Panc1 (cell line): ENCODE data around the gene TSPAN16. TPM values are rescaled to one million over a fixed set of nuclear protein-coding genes. Genes with fewer than 3 reads are reported as not detected.

Experiments
- ATAC-seq: fragments of 200-7000 bp; cut with Tn5 transposase; 2 replicates; pipeline ENCODE4 v1.9.1; 2020; ENCODE audit warnings: mild to moderate bottlenecking, moderate library complexity
- BruUV-seq: library from RNA; stranded (reverse); fragments of 400-500 nt; replicated peaks from 2 replicates; lab custom pipeline; 2021; lab: Mats Ljungman, UMichigan
- CTCF ChIA-PET: fragments of 300-600 bp; sonication (Branson Sonifier 250); formaldehyde crosslinking; loops from one replicate; lab custom pipeline; 2022; ENCODE audit warnings: antibody characterized with exemption; lab: Charles Lee
- POLR2A ChIA-PET: fragments of 300-600 bp; sonication (Branson Sonifier 250); formaldehyde crosslinking; loops from one replicate; lab custom pipeline; 2022; ENCODE audit warnings: antibody characterized with exemption; lab: Charles Lee
- DNase-seq: peaks from one replicate; pipeline ENCODE4 v3.0.0-alpha.2; 2010; ENCODE audit warnings: low read depth, low spot score
- H3K27ac ChIP-seq: 2 replicates; pipeline ENCODE4 v1.5.1; 2011; ENCODE audit warnings: mild to moderate bottlenecking, low read length, inconsistent platforms
- H3K27me3 ChIP-seq: fragments of 200-500 bp; sonication (Bioruptor generic); 2 replicates; pipeline ENCODE4 v1.6.0; 2014; ENCODE audit warnings: low read length, inconsistent platforms; ENCODE audit not compliant: control insufficient read depth, insufficient read depth
- H3K36me3 ChIP-seq: fragments of 200-500 bp; sonication (Bioruptor generic); 2 replicates; pipeline ENCODE4 v1.5.1; 2014; ENCODE audit warnings: inconsistent platforms, mild to moderate bottlenecking, low read length, moderate library complexity; ENCODE audit not compliant: control insufficient read depth, insufficient read depth
- H3K4me1 ChIP-seq: 2 replicates; pipeline ENCODE4 v1.5.1; 2011; ENCODE audit warnings: inconsistent platforms, mild to moderate bottlenecking, low read length, moderate library complexity; ENCODE audit not compliant: control insufficient read depth, insufficient read depth
- H3K4me3 ChIP-seq, 2 experiments: 2 replicates each; pipeline ENCODE4 v1.5.1; 2011 to 2012; ENCODE audit warnings: low read depth in 2 of 2, low read length in 2 of 2, mild to moderate bottlenecking in 2 of 2, inconsistent platforms in 1 of 2, moderate library complexity in 1 of 2
- H3K9me3 ChIP-seq: fragments of 200-500 bp; sonication (Bioruptor generic); 2 replicates; pipeline ENCODE4 v1.5.1; 2014; ENCODE audit warnings: low read depth, mild to moderate bottlenecking, inconsistent platforms, low read length, moderate library complexity; ENCODE audit not compliant: control insufficient read depth, insufficient read depth
- CTCF ChIP-seq: fragments of 450-650 bp; IDR thresholded peaks from 2 replicates; pipeline ENCODE4 v1.5.1; 2017; ENCODE audit warnings: mild to moderate bottlenecking
- POLR2AphosphoS5 ChIP-seq: IDR thresholded peaks from 2 replicates; pipeline ENCODE4 v1.6.1; 2012; ENCODE audit warnings: mild to moderate bottlenecking, low read depth, low read length, moderate library complexity
- REST ChIP-seq, 2 experiments: IDR thresholded peaks; 2 replicates each; pipeline ENCODE4 v1.6.1; 2011 to 2012; ENCODE audit warnings: low read depth in 2 of 2, control low read depth in 1 of 2, low read length in 1 of 2, mild to moderate bottlenecking in 1 of 2, moderate library complexity in 1 of 2; ENCODE audit not compliant: insufficient read depth in 1 of 2
- SIN3A ChIP-seq: IDR thresholded peaks from 2 replicates; pipeline ENCODE4 v1.6.1; 2012; ENCODE audit warnings: low read depth, mild to moderate bottlenecking, low read length, moderate library complexity, borderline replicate concordance; ENCODE audit not compliant: insufficient read depth
- TCF7L2 ChIP-seq: IDR thresholded peaks from 2 replicates; pipeline ENCODE4 v1.6.1; 2011; ENCODE audit warnings: mild to moderate bottlenecking, low read depth, low read length, inconsistent platforms
- in situ Hi-C: cut with HindIII; loops from 2 replicates; pipeline ENCODE4 v1.10.0; 2016; ENCODE audit warnings: low sequenced_read_pairs, low pct_unique_long_range_greater_than_20kb
- intact Hi-C: fragments of 100-400 bp; cut with micrococcal nuclease; formaldehyde crosslinking; loops from one replicate; pipeline ENCODE4 v1.10.0; 2022; ENCODE audit not compliant: unreplicated experiment
- total RNA-seq: library from RNA; stranded (reverse); gene quantifications from one replicate; pipeline ENCODE4 v1.2.1, GENCODE V29; 2021; ENCODE audit not compliant: unreplicated experiment

TSPAN16 gene
- total RNA-seq, 1 experiment from 2014 or later, result not detected

GRCh38 chr19:11321191-11322126, 25.5 kb downstream of the TSPAN16 start:
- Histone ChIP-seq H3K27me3 (no peaks in the 10 kb centered on the region), H3K27ac (no peak overlapping the region), H3K4me3 (no peak overlapping the region), H3K4me1 (peaks cover 15% of the 10 kb centered on the region), H3K9me3 (no peaks in the 10 kb centered on the region), H3K36me3 (no peaks in the 10 kb centered on the region)
- no peak for DNase-seq
- TF ChIP-seq POLR2AphosphoS5, result 0 out of 2 replicates have a peak, but pooled peaks have one; percentile 3
- TF ChIP-seq TCF7L2, result no peak
- no peak for TF ChIP-seq SIN3A
- TF ChIP-seq CTCF, result no peak
- no peak for TF ChIP-seq REST (IDR thresholded peaks at IDR 0.05; ENCODE audit: insufficient read depth in 1 of 2, low read depth in 2 of 2, low read length in 1 of 2)
- BruUV-seq, result no TSS peak
- ATAC-seq, result no peak
- intact Hi-C loops, result no loop called here
- in situ Hi-C loops, result loop anchor here (25.0 kb wide), 1 partner anchor 241 kb away; the partner anchor contains the start of gene ELOF1
- ChIA-PET POLR2A (no interaction called here), CTCF (interaction anchor here (0.6 kb wide), 1 partner anchor 10 kb away, joined by 12 read pairs; no protein-coding TSS in a partner anchor)

GRCh38 chr19:11322269-11323024, 26.5 kb downstream of the TSPAN16 start:
- Histone ChIP-seq H3K9me3 (no peaks in the 10 kb centered on the region), H3K36me3 (no peaks in the 10 kb centered on the region), H3K27ac (no peak overlapping the region), H3K27me3 (no peaks in the 10 kb centered on the region), H3K4me3 (no peak overlapping the region), H3K4me1 (peaks cover 15% of the 10 kb centered on the region)
- in situ Hi-C loops, result loop anchor here (25.0 kb wide), 1 partner anchor 240 kb away; the partner anchor contains the start of gene ELOF1
- ChIA-PET POLR2A (no interaction called here), CTCF (interaction anchor here (0.6 kb wide), 1 partner anchor 11 kb away, joined by 12 read pairs; no protein-coding TSS in a partner anchor)
- intact Hi-C loops, result no loop called here
- no peak for ATAC-seq
- no TSS peak for BruUV-seq
- TF ChIP-seq POLR2AphosphoS5, result 0 out of 2 replicates have a peak, but pooled peaks have one; percentile 27
- TF ChIP-seq REST (IDR thresholded peaks at IDR 0.05; ENCODE audit: insufficient read depth in 1 of 2, low read depth in 2 of 2, low read length in 1 of 2), result no peak
- DNase-seq, result no peak
